Type B pancreatic cell (in vitro differentiated cells): Measurements from ENCODE around the gene MYO5A. TPM values are rescaled to one million over a fixed set of nuclear protein-coding genes. Genes with fewer than 3 reads are reported as not detected.

Experiments used
- DNase-seq: peaks from one replicate; pipeline ENCODE4 v3.0.0; 2021; ENCODE audit warnings: mixed read lengths; ENCODE audit not compliant: unreplicated experiment; ENCODE audit errors: extremely low spot score
- H3K27ac Mint-ChIP-seq: 2 replicates; pipeline ENCODE4 v1.8.0; 2021; ENCODE audit warnings: mild to moderate bottlenecking, mixed read lengths
- H3K27me3 Mint-ChIP-seq: 2 replicates; pipeline ENCODE4 v1.8.0; 2021; ENCODE audit warnings: mixed read lengths
- H3K36me3 Mint-ChIP-seq: 2 replicates; pipeline ENCODE4 v1.8.0; 2021; ENCODE audit warnings: mixed read lengths
- H3K4me1 Mint-ChIP-seq: one replicate; pipeline ENCODE4 v1.8.0; 2021; ENCODE audit warnings: mixed read lengths; ENCODE audit not compliant: unreplicated experiment
- H3K4me3 Mint-ChIP-seq: 2 replicates; pipeline ENCODE4 v1.8.0; 2021; ENCODE audit warnings: mild to moderate bottlenecking, mixed read lengths
- H3K9me3 Mint-ChIP-seq: 2 replicates; pipeline ENCODE4 v1.8.0; 2021; ENCODE audit warnings: mixed read lengths
- total RNA-seq: library from RNA; stranded (reverse); gene quantifications from 2 replicates; pipeline ENCODE4 v1.2.1, GENCODE V29; 2021; ENCODE audit warnings: low replicate concordance
- TF ChIP-seq, protein P1 (sequence below): fragments of 200-600 bp; sonication (generic); conservative IDR thresholded peaks from 2 replicates; pipeline ENCODE4 v1.5.0; 2021; ENCODE audit warnings: antibody characterized with exemption, mild to moderate bottlenecking

The MYO5A gene
- total RNA-seq, 1 donor from 2014 or later = 20.9 TPM

DNA sequence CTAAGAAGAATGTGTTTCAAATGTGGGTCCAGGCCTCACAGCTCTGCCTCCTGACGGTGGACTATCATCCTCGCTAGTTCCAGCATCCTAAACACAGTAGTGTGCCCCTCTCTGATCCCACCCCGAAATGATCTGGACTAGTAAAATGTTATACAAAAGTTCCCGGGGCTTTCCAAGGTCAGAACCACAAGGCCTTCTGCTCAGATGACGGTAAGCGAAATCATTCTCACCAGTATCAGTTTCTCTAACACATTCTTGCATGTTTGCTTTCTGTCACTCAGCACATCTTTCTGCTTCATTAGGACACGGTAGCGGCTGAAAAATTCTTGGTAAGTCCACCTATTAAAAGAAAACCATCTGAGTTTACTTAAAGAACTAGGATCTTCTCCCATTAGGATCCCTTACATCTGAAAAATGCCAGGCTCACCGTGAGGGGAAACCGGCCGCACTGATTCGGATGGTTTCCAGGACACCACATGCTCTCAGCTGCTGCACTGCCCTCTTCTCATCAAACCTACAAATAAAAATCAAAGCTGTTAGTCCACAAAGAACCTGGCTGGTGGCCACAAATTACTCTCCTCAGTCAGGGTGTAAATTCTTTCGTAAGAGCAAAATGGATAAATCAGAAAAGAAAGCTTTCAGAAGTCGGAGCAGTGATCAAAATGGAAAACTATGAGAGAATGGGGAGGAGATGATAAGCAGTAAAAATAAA, 149.1 kb downstream of the MYO5A start:
- Mint-ChIP-seq H3K36me3 (peaks cover 35% of the 10 kb centered on the region), H3K9me3 (no peaks in the 10 kb centered on the region), H3K4me1 (no peaks in the 10 kb centered on the region), H3K27ac (no peak overlapping the region), H3K4me3 (no peak overlapping the region), H3K27me3 (no peaks in the 10 kb centered on the region)
- no peak for DNase-seq
- TF ChIP-seq, protein P1, sequence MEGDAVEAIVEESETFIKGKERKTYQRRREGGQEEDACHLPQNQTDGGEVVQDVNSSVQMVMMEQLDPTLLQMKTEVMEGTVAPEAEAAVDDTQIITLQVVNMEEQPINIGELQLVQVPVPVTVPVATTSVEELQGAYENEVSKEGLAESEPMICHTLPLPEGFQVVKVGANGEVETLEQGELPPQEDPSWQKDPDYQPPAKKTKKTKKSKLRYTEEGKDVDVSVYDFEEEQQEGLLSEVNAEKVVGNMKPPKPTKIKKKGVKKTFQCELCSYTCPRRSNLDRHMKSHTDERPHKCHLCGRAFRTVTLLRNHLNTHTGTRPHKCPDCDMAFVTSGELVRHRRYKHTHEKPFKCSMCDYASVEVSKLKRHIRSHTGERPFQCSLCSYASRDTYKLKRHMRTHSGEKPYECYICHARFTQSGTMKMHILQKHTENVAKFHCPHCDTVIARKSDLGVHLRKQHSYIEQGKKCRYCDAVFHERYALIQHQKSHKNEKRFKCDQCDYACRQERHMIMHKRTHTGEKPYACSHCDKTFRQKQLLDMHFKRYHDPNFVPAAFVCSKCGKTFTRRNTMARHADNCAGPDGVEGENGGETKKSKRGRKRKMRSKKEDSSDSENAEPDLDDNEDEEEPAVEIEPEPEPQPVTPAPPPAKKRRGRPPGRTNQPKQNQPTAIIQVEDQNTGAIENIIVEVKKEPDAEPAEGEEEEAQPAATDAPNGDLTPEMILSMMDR = no peak

DNA sequence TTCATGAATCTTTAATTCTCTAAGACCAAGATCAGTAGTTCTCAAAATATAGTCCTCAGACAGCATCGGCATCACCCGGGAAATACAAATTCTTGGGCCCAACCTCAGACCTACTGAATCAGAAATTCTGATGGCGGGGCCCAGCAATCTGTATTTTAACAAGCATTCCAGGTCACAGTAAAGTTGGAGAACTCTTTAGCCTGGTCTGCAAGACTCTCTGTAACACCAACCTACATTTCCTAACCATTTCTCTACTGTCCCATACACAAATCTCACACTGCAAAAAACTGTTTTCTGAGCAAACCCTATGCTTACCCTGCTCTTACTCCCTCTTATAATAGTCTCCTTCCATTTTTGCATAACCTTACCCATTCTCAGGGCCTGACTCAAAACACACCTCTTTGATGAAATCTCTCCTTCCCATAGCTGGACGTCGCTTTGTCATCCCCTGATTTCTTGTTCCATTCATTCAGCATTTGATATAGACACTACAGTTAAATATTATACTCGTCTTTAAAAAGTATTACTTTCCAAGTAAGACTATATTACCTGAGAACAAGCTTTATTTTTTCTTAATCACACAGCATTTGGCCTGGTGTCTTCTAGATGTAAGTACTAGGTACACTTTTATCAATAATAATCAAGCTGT, 149.8 kb downstream of the MYO5A start:
- no peaks in the 10 kb centered on the region for H3K27me3 Mint-ChIP-seq
- no peak overlapping the region for H3K4me3 Mint-ChIP-seq
- H3K9me3 Mint-ChIP-seq = no peaks in the 10 kb centered on the region
- TF ChIP-seq, protein P1 = no peak
- no peak overlapping the region for H3K27ac Mint-ChIP-seq
- H3K4me1 Mint-ChIP-seq = no peaks in the 10 kb centered on the region
- peaks cover 38% of the 10 kb centered on the region for H3K36me3 Mint-ChIP-seq
- DNase-seq = no peak

DNA sequence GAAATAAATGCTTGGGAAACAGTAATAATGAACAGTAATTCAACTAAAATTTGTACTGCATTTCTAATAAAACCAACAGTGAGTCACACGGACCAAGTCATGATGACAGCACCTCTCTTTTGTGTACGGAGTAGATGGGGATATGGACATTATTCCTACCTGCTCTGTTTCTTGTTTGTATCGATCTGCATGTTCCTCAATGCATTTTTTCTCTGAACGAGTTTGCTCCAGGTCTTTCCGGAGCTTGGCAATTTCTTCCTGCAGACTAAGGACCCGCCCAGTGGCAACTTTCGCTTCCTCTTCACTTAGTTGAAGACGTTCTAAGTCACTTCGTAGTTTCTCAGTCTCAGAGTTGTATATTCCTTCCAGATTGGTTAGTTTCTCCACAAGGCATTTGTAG, 158.7 kb downstream of the MYO5A start:
- Mint-ChIP-seq H3K27ac (no peak overlapping the region), H3K4me1 (peaks cover 5% of the 10 kb centered on the region), H3K27me3 (no peaks in the 10 kb centered on the region), H3K4me3 (no peak overlapping the region), H3K36me3 (peaks cover 12% of the 10 kb centered on the region), H3K9me3 (no peaks in the 10 kb centered on the region)
- TF ChIP-seq, protein P1 = no peak
- DNase-seq = no peak

DNA sequence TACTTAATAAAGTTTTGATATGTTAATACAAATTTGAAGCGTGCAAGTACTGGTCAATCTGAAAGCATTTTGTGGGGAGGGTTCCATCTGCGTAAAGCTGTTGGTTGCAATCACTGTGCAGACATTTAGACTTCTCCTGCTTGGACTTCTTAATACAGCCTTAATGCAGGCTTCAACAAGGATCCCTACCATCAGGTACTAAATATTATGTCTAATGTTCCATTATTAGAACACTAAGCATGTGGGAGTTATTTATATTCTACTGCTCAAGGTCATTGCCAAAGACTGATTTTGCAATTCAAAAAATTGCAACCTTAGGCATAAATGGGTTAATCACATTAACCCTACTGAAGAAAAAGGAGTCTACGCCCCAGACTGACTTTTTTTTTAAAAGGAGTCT, 159.2 kb downstream of the MYO5A start:
- Mint-ChIP-seq H3K9me3 (no peaks in the 10 kb centered on the region), H3K4me3 (no peak overlapping the region), H3K4me1 (peaks cover 5% of the 10 kb centered on the region), H3K27me3 (no peaks in the 10 kb centered on the region), H3K36me3 (peaks cover 12% of the 10 kb centered on the region), H3K27ac (no peak overlapping the region)
- DNase-seq = no peak
- TF ChIP-seq, protein P1 = no peak

DNA sequence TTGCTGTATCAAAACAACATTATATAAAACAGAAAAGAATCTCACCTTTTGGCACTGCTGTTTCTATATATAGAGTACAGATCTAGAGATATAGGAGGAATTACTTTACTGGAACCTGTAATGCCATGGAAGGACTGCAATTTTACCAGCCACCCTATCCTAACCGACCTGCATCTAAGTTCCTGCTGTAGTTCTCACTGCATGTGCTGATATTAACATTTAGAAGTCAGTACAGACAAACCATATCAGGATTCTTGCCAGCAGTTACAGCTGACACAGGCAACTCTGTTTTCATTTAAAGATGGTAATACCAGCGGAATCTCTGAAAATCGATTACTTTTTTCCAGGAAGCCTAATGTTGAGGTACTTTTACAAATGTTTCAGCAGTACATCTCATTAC, 159.7 kb downstream of the MYO5A start:
- H3K4me3 Mint-ChIP-seq = no peak overlapping the region
- TF ChIP-seq, protein P1 = no peak
- H3K4me1 Mint-ChIP-seq = peaks cover 5% of the 10 kb centered on the region
- no peaks in the 10 kb centered on the region for H3K9me3 Mint-ChIP-seq
- DNase-seq = no peak
- H3K36me3 Mint-ChIP-seq = peaks cover 9% of the 10 kb centered on the region
- H3K27ac Mint-ChIP-seq = no peak overlapping the region
- no peaks in the 10 kb centered on the region for H3K27me3 Mint-ChIP-seq
